ENCODE results near the gene KLHL24.

GRCh38 chr3:183688874-183689273, 53.5 kb downstream of the KLHL24 start:
- TF ChIP-seq CTCF (IDR thresholded peaks at IDR 0.05) (no peak), EZH2 (IDR thresholded peaks at IDR 0.05) (no peak), EZH2phosphoT487 (IDR thresholded peaks at IDR 0.05) (no peak)
